ENCODE data around the gene LCN6. TPM values are rescaled to one million over a fixed set of nuclear protein-coding genes. Genes with fewer than 3 reads are reported as not detected.
A peak's percentile ranks its signal among the peaks of the same experiment; 100 is the strongest.

The LCN6 gene
- total and polyA plus RNA-seq, 7 donors = 1.2 to 19.1 (median 5.9) TPM

GRCh38 chr9:136723989-136724388, 24.3 kb downstream of the LCN6 start:
- peaks cover 33 to 55% (median 35%) of the 10 kb centered on the region in 4 donors for H3K36me3 ChIP-seq
- TF ChIP-seq EP300 (IDR thresholded peaks at IDR 0.05) = no peak
- no peak for TF ChIP-seq POLR2A (IDR thresholded peaks at IDR 0.05)
- TF ChIP-seq CTCF (IDR thresholded peaks at IDR 0.05) = no peak
- TF ChIP-seq POLR2AphosphoS5 (IDR thresholded peaks at IDR 0.05) = no peak
- H3K4me1 ChIP-seq = peaks cover 0 to 79% (median 59%) of the 10 kb centered on the region in 4 donors
- no peaks in the 10 kb centered on the region for H3K9me3 ChIP-seq
- no peaks in the 10 kb centered on the region for H3K27me3 ChIP-seq
- intact Hi-C loops (cut with DNase I) = no loop called here
- 94 to 95% methylated on average over 8 of the region's 8 CpGs for WGBS, 2 donors
- H3K27ac ChIP-seq = no peak overlapping the region
- no peak overlapping the region for H3K4me3 ChIP-seq
- no peak for DNase-seq

DNA sequence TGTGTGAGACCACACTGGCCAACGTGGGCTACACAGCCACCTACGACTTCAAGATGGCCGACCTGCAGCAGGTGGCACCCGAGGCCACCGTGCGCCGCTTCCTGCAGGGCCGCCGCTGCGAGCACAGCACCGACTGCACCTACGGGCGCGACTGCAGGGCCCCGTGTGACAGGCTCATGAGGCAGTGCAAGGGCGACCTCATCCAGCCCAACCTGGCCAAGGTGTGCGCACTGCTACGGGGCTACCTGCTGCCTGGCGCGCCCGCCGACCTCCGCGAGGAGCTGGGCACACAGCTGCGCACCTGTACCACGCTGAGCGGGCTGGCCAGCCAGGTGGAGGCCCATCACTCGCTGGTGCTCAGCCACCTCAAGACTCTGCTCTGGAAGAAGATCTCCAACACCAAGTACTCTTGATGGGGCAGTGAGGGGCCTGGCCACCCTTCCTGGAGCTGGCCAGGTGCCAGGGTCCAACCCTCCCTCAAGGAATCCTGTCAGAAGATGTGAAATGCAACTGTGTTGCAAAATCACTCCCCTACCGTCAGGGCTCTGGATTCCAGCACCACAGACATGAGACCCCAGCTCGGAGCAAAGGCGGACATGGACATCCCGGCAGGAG, 24.9 kb downstream of the LCN6 start:
- DNase-seq = no peak
- intact Hi-C loops (cut with DNase I) = no loop called here
- Histone ChIP-seq H3K4me3 (no peak overlapping the region), H3K27me3 (no peaks in the 10 kb centered on the region), H3K27ac (no peak overlapping the region), H3K36me3 (peaks cover 33 to 55% (median 35%) of the 10 kb centered on the region in 4 donors), H3K9me3 (no peaks in the 10 kb centered on the region), H3K4me1 (peaks cover 0 to 74% (median 53%) of the 10 kb centered on the region in 4 donors)
- 92% methylated on average over 32 of the region's 32 CpGs for WGBS, 2 donors
- TF ChIP-seq POLR2A (IDR thresholded peaks at IDR 0.05) = no peak
- TF ChIP-seq POLR2AphosphoS5 (IDR thresholded peaks at IDR 0.05) = no peak
- no peak for TF ChIP-seq EP300 (IDR thresholded peaks at IDR 0.05)
- TF ChIP-seq CTCF (IDR thresholded peaks at IDR 0.05) = no peak

DNA sequence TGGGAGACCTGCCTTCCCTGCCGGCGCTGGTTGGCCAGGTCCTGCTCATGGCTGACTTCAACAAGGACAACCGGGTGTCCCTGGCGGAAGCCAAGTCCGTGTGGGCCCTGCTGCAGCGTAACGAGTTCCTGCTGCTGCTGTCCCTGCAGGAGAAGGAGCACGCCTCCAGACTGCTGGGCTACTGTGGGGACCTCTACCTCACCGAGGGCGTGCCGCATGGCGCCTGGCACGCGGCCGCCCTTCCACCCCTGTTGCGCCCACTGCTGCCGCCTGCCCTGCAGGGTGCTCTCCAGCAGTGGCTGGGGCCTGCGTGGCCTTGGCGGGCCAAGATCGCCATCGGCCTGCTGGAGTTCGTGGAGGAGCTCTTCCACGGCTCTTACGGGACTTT, 25.4 kb downstream of the LCN6 start:
- intact Hi-C loops (cut with DNase I) = no loop called here
- H3K36me3 ChIP-seq = peaks cover 33 to 55% (median 35%) of the 10 kb centered on the region in 4 donors

GRCh38 chr9:136722093-136722968, 26.0 kb downstream of the LCN6 start:
- Histone ChIP-seq H3K36me3 (peaks cover 33 to 55% (median 35%) of the 10 kb centered on the region in 4 donors), H3K27ac (peak overlapping the region in 2 of 4 donors; percentile 73 to 74), H3K27me3 (no peaks in the 10 kb centered on the region), H3K9me3 (no peaks in the 10 kb centered on the region), H3K4me1 (peaks cover 0 to 70% (median 50%) of the 10 kb centered on the region in 4 donors), H3K4me3 (no peak overlapping the region)
- WGBS, 2 donors = 82 to 86% methylated on average over 31 of the region's 31 CpGs
- DNase-seq = no peak
- no peak for TF ChIP-seq EP300 (IDR thresholded peaks at IDR 0.05)
- no peak for TF ChIP-seq POLR2A (IDR thresholded peaks at IDR 0.05)
- TF ChIP-seq CTCF (IDR thresholded peaks at IDR 0.05) = no peak
- no peak for TF ChIP-seq POLR2AphosphoS5 (IDR thresholded peaks at IDR 0.05)
- intact Hi-C loops (cut with DNase I) = no loop called here

More for the DNA sequence above, 25.4 kb downstream of the LCN6 start:
- no peak for DNase-seq
- no peak for TF ChIP-seq POLR2AphosphoS5 (IDR thresholded peaks at IDR 0.05)
- no peak for TF ChIP-seq POLR2A (IDR thresholded peaks at IDR 0.05)
- no peak for TF ChIP-seq CTCF (IDR thresholded peaks at IDR 0.05)
- TF ChIP-seq EP300 (IDR thresholded peaks at IDR 0.05) = no peak
- Histone ChIP-seq H3K4me3 (no peak overlapping the region), H3K9me3 (no peaks in the 10 kb centered on the region), H3K4me1 (peaks cover 0 to 71% (median 51%) of the 10 kb centered on the region in 4 donors), H3K27ac (no peak overlapping the region), H3K27me3 (no peaks in the 10 kb centered on the region)
- 88 to 91% methylated on average over 24 of the region's 24 CpGs for WGBS, 2 donors
